Esophagus squamous epithelium (tissue), 5 donors: ENCODE results near the gene CRACDL. TPM values are rescaled to one million over a fixed set of nuclear protein-coding genes. Genes with fewer than 3 reads are reported as not detected.

Experiments
- DNase-seq: peaks from one replicate; lab custom pipeline; 2025; lab: John Stamatoyannopoulos, UW
- H3K27ac ChIP-seq, 4 donors: fragments of 200-600 bp; sonication (generic); one replicate each; pipeline ENCODE4 v1.5.1; 2016 to 2019; ENCODE audit warnings: mild to moderate bottlenecking in 1 of 4
- H3K27me3 ChIP-seq, 4 donors: fragments of 200-600 bp; sonication (generic); 1 replicate in 3 of 4; 2 replicates in 1 of 4; pipeline versions ENCODE4 v1.5.1 to v1.6.0; 2017 to 2021; ENCODE audit warnings: antibody characterized with exemption in 1 of 4
- H3K36me3 ChIP-seq, 3 donors: fragments of 200-600 bp; sonication (generic); one replicate each; pipeline ENCODE4 v1.5.1; 2016 to 2019
- H3K4me1 ChIP-seq, 3 donors: fragments of 200-600 bp; sonication (generic); one replicate each; pipeline ENCODE4 v1.5.1; 2017 to 2019
- H3K4me3 ChIP-seq, 4 donors: fragments of 200-600 bp; sonication (generic); 1 replicate in 3 of 4; 2 replicates in 1 of 4; pipeline ENCODE4 v1.5.1; 2016 to 2019; ENCODE audit warnings: mild to moderate bottlenecking in 2 of 4, moderate library complexity in 1 of 4
- H3K9me3 ChIP-seq, 3 donors: fragments of 200-600 bp; sonication (generic); one replicate each; pipeline ENCODE4 v1.5.1; 2016 to 2019
- POLR2A ChIP-seq, 4 donors: fragments of 450-650 bp; IDR thresholded peaks; one replicate each; pipeline ENCODE4 v1.6.1; 2017; ENCODE audit warnings: antibody characterized with exemption in 4 of 4, mild to moderate bottlenecking in 4 of 4, moderate library complexity in 3 of 4
- WGBS, 2 donors: methylation state at CpG; one replicate each; pipeline ENCODE4 v1.1.5; 2018; 5-methylcytosine and 5-hydroxymethylcytosine counted together
- intact Hi-C: fragments of 100-400 bp; cut with DNase I; formaldehyde crosslinking; loops from one replicate; pipeline ENCODE4 v1.15.0; 2022
- total RNA-seq, 4 donors: library from RNA; depleted of rRNA; stranded (reverse); fragments of >200 nt; gene quantifications; one replicate each; pipeline ENCODE4 v1.1.0, GENCODE V29; 2016
- TF ChIP-seq, protein P1 (sequence below), 6 experiments: fragments of 450-650 bp in 4 of 6; fragments of 200-600 bp in 2 of 6; sonication (generic) in 2 of 6; IDR thresholded peaks; one replicate each; pipeline ENCODE4 v1.5.1; 2016 to 2019; ENCODE audit warnings: antibody characterized with exemption in 6 of 6, mild to moderate bottlenecking in 4 of 6, moderate library complexity in 4 of 6
- donor health status: DM: yes; HTN: yes; CAD: no.

The CRACDL gene
- total RNA-seq, 4 donors from 2014 or later: 6.5 to 33.6 (median 9.7) TPM

DNA sequence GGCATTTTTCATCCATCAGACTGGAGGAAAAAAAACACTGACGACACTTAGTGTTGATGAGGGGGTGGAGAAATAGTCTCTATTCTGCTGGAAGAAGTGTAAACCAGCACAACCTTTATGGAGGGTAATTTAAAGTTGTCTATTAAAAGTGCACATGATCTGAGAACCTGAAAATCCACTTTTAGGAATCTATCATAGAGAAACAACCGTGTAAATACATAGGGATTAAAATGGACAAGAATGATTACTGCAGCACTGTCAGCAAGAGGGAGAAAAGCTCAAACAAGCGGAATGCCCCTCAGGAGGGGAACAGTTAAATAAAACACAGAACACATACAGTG is 125.5 kb downstream of the CRACDL start:
- Histone ChIP-seq H3K36me3 (peaks cover 0 to 14% (median 0%) of the 10 kb centered on the region in 3 donors), H3K9me3 (no peaks in the 10 kb centered on the region), H3K27ac (no peak overlapping the region), H3K27me3 (no peaks in the 10 kb centered on the region), H3K4me1 (peaks cover 0 to 29% (median 8%) of the 10 kb centered on the region in 3 donors), H3K4me3 (no peak overlapping the region)
- no peak for TF ChIP-seq POLR2A (IDR thresholded peaks at IDR 0.05)
- TF ChIP-seq, protein P1, sequence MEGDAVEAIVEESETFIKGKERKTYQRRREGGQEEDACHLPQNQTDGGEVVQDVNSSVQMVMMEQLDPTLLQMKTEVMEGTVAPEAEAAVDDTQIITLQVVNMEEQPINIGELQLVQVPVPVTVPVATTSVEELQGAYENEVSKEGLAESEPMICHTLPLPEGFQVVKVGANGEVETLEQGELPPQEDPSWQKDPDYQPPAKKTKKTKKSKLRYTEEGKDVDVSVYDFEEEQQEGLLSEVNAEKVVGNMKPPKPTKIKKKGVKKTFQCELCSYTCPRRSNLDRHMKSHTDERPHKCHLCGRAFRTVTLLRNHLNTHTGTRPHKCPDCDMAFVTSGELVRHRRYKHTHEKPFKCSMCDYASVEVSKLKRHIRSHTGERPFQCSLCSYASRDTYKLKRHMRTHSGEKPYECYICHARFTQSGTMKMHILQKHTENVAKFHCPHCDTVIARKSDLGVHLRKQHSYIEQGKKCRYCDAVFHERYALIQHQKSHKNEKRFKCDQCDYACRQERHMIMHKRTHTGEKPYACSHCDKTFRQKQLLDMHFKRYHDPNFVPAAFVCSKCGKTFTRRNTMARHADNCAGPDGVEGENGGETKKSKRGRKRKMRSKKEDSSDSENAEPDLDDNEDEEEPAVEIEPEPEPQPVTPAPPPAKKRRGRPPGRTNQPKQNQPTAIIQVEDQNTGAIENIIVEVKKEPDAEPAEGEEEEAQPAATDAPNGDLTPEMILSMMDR (IDR thresholded peaks at IDR 0.05): no peak
- intact Hi-C loops: no loop called here
- WGBS, 2 donors: 20 to 48% methylated on average over 3 of the region's 3 CpGs
- DNase-seq: no peak

DNA sequence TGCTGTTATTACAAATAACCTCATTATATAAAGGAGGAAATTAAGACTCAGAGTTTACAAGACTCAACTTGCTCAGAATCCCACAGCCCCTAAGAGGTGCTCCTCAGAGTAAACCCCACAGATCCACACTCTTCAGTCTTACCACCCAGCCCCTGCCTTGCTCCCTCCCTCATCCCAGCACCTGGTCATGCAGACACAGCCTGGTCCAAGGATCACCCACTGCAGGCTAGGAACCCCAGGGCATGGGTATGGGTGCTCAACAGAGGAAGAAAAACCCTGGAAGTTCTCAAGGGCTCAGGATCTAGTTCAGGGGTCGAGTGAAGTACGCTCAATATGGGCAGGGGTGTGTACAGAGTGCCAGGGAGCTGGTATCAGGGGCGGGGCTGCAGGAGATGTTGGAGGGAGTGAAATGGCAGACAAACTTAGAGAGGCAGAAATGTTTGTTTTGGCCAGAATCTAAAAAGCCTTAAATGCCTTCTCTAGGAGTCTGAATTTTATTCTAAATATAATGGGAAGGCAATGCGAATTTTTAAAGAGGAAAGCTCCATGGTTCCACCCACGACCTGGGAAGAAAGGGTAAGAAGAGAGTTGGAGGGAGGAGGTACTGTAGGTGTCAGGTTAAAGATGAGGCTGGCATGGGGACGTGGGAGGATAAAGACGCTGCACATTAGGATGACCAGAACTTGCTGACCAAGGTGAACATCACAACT is 126.0 kb downstream of the CRACDL start:
- H3K36me3 ChIP-seq: peaks cover 0 to 10% (median 0%) of the 10 kb centered on the region in 3 donors
- peaks cover 0 to 32% (median 8%) of the 10 kb centered on the region in 3 donors for H3K4me1 ChIP-seq
- WGBS, 2 donors: 43 to 52% methylated on average over 7 of the region's 7 CpGs
- H3K9me3 ChIP-seq: no peaks in the 10 kb centered on the region
- intact Hi-C loops: no loop called here
- no peak overlapping the region for H3K27ac ChIP-seq
- TF ChIP-seq POLR2A (IDR thresholded peaks at IDR 0.05): no peak
- TF ChIP-seq, protein P1 (IDR thresholded peaks at IDR 0.05): no peak
- no peak overlapping the region for H3K4me3 ChIP-seq
- no peaks in the 10 kb centered on the region for H3K27me3 ChIP-seq
- DNase-seq: no peak

DNA sequence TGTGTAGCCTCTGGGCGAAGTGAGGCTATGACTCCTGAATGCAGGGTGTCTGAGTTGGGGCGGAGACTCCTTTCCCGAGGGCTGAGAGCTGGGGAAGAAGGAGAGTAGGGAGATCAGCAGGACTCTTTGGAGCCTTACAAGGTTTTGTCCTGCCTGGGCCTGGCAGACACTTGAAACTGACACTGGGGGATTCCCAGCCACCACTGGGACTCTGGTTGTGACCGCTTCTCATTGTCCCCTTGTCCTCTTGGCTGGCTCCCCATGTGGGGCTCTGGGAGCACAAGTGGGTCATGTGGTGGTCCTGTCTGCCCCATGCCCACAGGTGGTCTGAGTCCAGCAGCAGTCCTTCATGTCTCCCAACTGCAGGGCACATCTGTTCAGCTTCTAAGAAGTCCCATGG is 126.9 kb downstream of the CRACDL start:
- no peak for TF ChIP-seq POLR2A (IDR thresholded peaks at IDR 0.05)
- TF ChIP-seq, protein P1 (IDR thresholded peaks at IDR 0.05): no peak
- Histone ChIP-seq H3K4me1 (peaks cover 0 to 32% (median 8%) of the 10 kb centered on the region in 3 donors), H3K27me3 (no peaks in the 10 kb centered on the region), H3K9me3 (no peaks in the 10 kb centered on the region), H3K4me3 (no peak overlapping the region), H3K36me3 (peaks cover 0 to 10% (median 0%) of the 10 kb centered on the region in 3 donors), H3K27ac (no peak overlapping the region)
- intact Hi-C loops: no loop called here
- no peak for DNase-seq
- WGBS, 2 donors: 70 to 85% methylated on average over 2 to 4 of the region's 4 CpGs

DNA sequence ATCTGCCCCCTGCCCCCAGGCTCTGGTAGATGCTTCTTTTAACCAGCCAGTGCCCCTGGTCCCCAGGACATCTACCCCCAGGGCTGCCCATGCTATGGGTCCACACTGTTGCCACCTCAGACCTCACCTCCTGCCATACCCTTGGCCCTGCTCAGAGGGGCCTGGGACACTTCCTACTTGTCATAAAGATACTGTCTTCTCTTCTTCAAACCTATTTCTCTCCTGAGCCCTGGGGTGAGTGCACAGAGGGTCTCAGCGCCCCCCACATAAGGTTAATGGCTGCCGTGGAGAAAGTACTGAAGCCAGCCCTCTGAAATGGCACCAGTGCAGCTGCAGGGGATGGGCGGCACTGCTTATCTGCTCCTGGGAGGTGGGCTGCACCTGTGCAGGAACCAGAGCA is 127.5 kb downstream of the CRACDL start:
- peaks cover 0 to 32% (median 8%) of the 10 kb centered on the region in 3 donors for H3K4me1 ChIP-seq
- no peak for TF ChIP-seq POLR2A (IDR thresholded peaks at IDR 0.05)
- TF ChIP-seq, protein P1 (IDR thresholded peaks at IDR 0.05): no peak
- whole genome bisulfite sequencing, 2 donors: 95% methylated on average over 3 of the region's 3 CpGs; no CpG with 5 or more reads in 1 of the 2 donors
- no peaks in the 10 kb centered on the region for H3K9me3 ChIP-seq
- H3K4me3 ChIP-seq: no peak overlapping the region
- no peak overlapping the region for H3K27ac ChIP-seq
- no peaks in the 10 kb centered on the region for H3K27me3 ChIP-seq
- no peak for DNase-seq
- peaks cover 0 to 10% (median 0%) of the 10 kb centered on the region in 3 donors for H3K36me3 ChIP-seq
- intact Hi-C loops: no loop called here

DNA sequence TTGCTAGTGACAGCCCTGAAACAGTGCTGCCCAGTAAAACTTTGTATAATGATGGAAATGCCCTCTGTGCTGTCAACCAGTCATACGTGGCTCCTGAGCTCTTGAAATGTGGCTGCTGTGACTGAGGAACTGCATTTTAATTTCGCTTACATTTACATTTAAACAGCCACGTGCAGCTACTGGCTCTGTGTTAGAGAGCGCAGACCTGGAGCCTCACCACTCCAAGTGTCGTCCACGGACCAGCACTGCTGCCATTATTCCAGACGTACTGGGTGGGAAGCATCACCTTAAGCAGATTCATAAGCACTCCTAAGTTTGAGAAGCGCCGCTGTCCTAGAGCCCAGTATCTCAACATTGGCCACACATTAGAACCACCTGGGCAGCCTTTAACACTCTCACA is 128.1 kb downstream of the CRACDL start:
- no peak overlapping the region for H3K27ac ChIP-seq
- intact Hi-C loops: no loop called here
- H3K27me3 ChIP-seq: no peaks in the 10 kb centered on the region
- H3K36me3 ChIP-seq: peaks cover 0 to 10% (median 0%) of the 10 kb centered on the region in 3 donors
- DNase-seq: no peak
- no peak overlapping the region for H3K4me3 ChIP-seq
- TF ChIP-seq, protein P1 (IDR thresholded peaks at IDR 0.05): no peak
- TF ChIP-seq POLR2A (IDR thresholded peaks at IDR 0.05): no peak
- peaks cover 0 to 32% (median 8%) of the 10 kb centered on the region in 3 donors for H3K4me1 ChIP-seq
- H3K9me3 ChIP-seq: no peaks in the 10 kb centered on the region
- WGBS, 2 donors: 80 to 93% methylated on average over 7 to 8 of the region's 9 CpGs
